NB4 (cell line): ENCODE data around the gene PTPMT1.

Experiments used
- DNase-seq: peaks from one replicate; pipeline ENCODE4 v3.0.0; 2010; ENCODE audit warnings: low read depth
- H3K4me3 ChIP-seq: one replicate; pipeline ENCODE4 v1.5.1; 2011; ENCODE audit warnings: mild to moderate bottlenecking, low read depth, low read length, moderate library complexity
- MYC ChIP-seq: IDR thresholded peaks from 2 replicates; pipeline ENCODE4 v1.6.1; 2011; ENCODE audit warnings: low read depth, low read length
- POLR2A ChIP-seq: IDR thresholded peaks from 2 replicates; pipeline ENCODE4 v1.6.1; 2011; ENCODE audit warnings: mild to moderate bottlenecking; ENCODE audit not compliant: insufficient read length; ENCODE audit errors: extremely low read depth
- TF ChIP-seq, protein P1 (sequence below): IDR thresholded peaks from one replicate; pipeline ENCODE4 v1.5.1; 2012; ENCODE audit warnings: low read depth, low read length
- TF ChIP-seq, protein P2 (sequence below): IDR thresholded peaks from 2 replicates; pipeline ENCODE4 v1.6.1; 2011; ENCODE audit warnings: low read depth, low read length

PTPMT1 gene

DNA sequence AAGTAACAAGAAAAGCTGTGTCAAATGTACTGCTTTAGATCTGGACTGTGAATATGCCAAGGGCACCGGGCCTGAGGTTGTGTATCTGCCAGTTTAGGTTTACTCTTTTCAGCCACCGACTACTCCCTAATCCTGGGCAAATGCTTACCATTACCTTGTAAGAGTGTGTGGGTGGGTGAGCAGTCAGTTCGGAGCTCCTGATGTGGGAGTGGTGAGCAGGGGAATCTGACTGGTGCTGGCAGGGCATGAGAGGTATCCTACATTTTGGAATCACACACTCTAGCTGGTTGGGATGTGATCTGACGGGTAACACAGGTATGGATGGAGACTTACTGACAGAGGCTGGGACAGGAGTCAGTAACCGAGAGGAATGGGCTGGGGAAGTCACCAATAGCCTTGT, 18.4 kb downstream of the PTPMT1 start:
- DNase-seq, result no peak
- TF ChIP-seq MYC, result no peak
- no peak for TF ChIP-seq POLR2A
- TF ChIP-seq, protein P1, sequence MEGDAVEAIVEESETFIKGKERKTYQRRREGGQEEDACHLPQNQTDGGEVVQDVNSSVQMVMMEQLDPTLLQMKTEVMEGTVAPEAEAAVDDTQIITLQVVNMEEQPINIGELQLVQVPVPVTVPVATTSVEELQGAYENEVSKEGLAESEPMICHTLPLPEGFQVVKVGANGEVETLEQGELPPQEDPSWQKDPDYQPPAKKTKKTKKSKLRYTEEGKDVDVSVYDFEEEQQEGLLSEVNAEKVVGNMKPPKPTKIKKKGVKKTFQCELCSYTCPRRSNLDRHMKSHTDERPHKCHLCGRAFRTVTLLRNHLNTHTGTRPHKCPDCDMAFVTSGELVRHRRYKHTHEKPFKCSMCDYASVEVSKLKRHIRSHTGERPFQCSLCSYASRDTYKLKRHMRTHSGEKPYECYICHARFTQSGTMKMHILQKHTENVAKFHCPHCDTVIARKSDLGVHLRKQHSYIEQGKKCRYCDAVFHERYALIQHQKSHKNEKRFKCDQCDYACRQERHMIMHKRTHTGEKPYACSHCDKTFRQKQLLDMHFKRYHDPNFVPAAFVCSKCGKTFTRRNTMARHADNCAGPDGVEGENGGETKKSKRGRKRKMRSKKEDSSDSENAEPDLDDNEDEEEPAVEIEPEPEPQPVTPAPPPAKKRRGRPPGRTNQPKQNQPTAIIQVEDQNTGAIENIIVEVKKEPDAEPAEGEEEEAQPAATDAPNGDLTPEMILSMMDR, result no peak
- TF ChIP-seq, protein P2, sequence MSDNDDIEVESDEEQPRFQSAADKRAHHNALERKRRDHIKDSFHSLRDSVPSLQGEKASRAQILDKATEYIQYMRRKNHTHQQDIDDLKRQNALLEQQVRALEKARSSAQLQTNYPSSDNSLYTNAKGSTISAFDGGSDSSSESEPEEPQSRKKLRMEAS, result no peak

DNA sequence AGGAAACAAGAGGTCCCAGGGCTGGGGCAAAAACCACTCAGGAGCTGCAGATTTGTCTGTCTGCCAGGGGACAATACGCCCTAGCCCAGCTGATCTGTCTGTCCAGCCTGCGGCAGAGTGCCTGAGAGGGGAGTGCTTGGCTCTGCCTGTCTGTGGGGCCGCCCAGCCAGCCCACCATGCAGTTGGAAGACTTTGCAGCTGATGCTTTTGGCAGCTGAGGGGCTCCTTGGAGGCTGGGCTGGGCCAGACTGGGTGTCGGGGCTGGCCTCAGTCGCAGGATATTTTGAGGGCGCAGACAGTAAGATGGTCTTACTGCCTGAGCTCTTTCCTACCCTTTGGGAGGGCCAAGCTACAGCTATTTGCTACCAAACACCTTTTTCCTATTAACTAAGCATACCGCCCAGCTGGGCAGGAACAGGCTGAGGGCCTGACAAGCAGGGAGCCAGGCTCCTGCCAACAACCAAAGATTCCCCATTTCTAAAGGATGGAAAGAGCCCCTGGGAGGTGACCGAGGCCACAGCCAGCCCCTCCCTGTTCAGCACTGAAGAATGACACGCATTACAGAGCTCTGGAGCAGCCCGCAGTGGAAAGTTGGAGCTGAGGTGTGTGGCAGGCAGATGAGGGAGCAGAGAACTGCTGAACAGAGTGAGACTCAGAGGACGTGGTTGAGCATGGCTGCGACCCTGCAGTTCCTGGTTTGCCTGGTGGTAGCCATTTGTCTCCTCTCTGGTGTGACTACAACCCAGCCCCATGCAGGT, 20.9 kb downstream of the PTPMT1 start, which contains the start of gene FAM180B:
FAM180B (plus strand) TSS at position 581 of the 758 bp plus-strand sequence; CDS start at position 672, 91 bp downstream.
- H3K4me3 ChIP-seq, result peak within 1 kb of the TSS; percentile 88
- peak; percentile 37 for DNase-seq
- TF ChIP-seq MYC (no peak), POLR2A (no peak)
- TF ChIP-seq, protein P2, result no peak
- TF ChIP-seq, protein P1, result no peak

More for the DNA sequence above, 18.4 kb downstream of the PTPMT1 start:
- H3K4me3 ChIP-seq, result no peak overlapping the region

DNA sequence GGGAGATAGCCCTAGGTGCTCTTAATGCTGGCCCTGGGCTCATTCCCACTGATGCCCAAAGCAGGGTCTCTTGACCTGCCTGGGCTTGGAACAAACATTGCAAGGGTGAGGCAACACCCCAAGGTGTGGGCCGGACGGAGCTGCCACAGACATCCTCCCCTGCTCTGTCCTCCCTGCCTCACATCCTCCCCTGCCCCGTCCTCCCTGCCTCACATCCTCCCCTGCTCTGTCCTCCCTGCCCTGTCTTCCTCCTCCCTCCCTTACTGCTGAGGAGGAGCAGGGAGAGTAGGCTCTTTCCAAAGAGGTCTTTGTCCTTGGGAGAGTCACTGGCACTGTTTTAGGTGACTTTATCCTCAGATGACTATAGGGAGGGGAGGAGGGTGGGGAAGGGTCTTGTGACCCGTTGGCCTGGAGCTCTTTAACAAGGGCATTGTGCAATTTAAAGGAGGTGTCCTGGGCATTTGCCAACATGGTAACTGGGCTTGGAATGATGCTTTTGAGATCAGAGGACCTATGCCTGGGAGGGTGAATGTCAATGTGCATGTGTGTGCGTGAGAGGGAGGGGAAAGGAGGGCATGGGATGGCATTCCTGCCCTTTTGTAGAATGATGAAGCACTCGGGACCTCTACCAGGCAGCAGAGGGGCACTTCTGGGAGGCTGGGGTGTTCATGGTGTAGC, 21.8 kb downstream of the PTPMT1 start:
- peak overlapping the region; percentile 88 for H3K4me3 ChIP-seq
- peak; percentile 70 for DNase-seq
- TF ChIP-seq, protein P1, result no peak
- TF ChIP-seq, protein P2, result no peak
- TF ChIP-seq MYC (no peak), POLR2A (no peak)

DNA sequence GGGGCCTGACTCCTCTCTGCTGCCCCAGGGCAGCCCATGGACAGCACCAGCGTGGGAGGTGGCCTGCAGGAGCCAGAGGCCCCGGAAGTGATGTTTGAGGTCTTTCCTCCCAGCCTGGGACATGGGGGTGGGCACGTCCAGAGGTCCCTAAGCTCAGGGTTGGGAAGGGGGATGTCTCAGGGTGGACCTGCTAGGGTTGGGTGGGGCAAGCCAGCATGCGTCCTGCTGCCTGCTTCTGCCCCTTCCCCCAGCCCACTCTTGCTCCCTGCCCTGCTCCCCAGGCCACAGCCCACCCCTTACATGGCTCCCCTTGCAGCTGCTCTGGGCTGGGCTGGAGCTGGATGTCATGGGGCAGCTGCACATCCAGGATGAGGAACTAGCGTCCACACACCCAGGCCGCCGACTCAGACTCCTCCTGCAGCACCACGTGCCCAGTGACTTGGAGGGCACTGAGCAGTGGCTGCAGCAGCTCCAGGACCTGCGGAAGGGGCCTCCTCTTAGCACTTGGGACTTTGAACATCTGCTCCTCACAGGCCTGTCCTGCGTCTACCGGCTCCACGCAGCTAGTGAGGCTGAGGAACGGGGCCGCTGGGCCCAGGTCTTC, 22.4 kb downstream of the PTPMT1 start:
- peak; percentile 96 for DNase-seq
- TF ChIP-seq, protein P1, result no peak
- TF ChIP-seq POLR2A (peak; percentile 66), MYC (peak; percentile 99)
- TF ChIP-seq, protein P2, result peak; percentile 99
- peak overlapping the region; percentile 88 for H3K4me3 ChIP-seq

DNA sequence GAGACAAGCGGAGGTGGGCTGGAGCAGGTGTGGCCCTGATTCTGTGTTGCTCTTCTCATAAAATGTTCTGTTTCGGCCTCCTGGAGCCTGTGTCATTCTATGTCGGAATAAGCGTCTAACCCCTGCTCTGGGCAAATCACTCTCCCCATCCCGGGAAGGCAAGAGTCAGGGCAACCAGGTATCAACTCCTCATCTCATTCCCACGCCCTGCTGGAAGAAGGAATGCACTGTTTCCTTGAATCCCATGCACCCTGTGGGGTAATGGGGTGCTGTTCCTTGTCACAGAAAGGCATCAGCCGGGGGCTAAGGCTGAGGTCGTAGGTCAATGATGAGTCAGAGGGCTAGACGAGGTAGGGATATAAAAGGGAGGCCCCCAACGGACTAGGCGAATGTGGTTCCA, 23.7 kb downstream of the PTPMT1 start:
- DNase-seq, result peak; percentile 33
- peak overlapping the region; percentile 88 for H3K4me3 ChIP-seq
- TF ChIP-seq MYC (no peak), POLR2A (no peak)
- TF ChIP-seq, protein P2, result no peak
- TF ChIP-seq, protein P1, result no peak
